ENCODE measurements around the gene LHX1.

- TF ChIP-seq, protein P1, sequence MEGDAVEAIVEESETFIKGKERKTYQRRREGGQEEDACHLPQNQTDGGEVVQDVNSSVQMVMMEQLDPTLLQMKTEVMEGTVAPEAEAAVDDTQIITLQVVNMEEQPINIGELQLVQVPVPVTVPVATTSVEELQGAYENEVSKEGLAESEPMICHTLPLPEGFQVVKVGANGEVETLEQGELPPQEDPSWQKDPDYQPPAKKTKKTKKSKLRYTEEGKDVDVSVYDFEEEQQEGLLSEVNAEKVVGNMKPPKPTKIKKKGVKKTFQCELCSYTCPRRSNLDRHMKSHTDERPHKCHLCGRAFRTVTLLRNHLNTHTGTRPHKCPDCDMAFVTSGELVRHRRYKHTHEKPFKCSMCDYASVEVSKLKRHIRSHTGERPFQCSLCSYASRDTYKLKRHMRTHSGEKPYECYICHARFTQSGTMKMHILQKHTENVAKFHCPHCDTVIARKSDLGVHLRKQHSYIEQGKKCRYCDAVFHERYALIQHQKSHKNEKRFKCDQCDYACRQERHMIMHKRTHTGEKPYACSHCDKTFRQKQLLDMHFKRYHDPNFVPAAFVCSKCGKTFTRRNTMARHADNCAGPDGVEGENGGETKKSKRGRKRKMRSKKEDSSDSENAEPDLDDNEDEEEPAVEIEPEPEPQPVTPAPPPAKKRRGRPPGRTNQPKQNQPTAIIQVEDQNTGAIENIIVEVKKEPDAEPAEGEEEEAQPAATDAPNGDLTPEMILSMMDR (IDR thresholded peaks at IDR 0.05), result no peak
- TF ChIP-seq POLR2AphosphoS5 (IDR thresholded peaks at IDR 0.05) (no peak), EP300 (IDR thresholded peaks at IDR 0.05; ENCODE audit: low read depth) (no peak), POLR2A (IDR thresholded peaks at IDR 0.05) (no peak)
Observed at GRCh38 chr17:36929851-36930582, 7.3 kb upstream of the LHX1 start.
